Measurements from ENCODE around the gene CD276.
"Not testable (repeated sequence)": the region's sequence is repeated elsewhere in the genome, so short reads cannot be mapped to it uniquely, and the experiment has no call there.

Gene CD276

DNA sequence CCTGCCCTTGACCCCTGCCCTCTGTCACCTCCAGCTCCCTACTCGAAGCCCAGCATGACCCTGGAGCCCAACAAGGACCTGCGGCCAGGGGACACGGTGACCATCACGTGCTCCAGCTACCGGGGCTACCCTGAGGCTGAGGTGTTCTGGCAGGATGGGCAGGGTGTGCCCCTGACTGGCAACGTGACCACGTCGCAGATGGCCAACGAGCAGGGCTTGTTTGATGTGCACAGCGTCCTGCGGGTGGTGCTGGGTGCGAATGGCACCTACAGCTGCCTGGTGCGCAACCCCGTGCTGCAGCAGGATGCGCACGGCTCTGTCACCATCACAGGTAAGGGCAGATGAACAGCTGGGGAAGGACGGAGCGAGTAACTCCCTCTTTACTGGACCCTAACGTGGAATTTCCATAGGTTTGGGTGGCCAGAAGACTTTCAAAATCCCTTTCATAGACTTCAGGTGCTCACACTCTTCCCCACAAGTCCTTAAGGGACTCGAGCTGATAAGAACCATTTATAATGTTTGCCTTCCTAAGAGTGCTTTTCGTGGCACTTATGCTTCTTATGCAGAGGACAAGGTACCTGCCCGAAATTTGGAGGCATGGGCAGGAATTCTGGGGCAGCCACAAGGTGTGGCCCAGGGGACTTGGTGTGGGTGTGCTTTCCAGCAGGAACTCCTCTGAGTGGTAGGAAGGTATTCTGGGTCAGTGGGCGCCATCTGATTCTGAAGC, 20.1 kb downstream of the CD276 start:
- intact Hi-C loops (cut with DNase I) = loop anchor here (10.0 kb wide), 1 partner anchor 70 kb away; the partner anchor contains the start of gene NPTN

GRCh38 chr15:73704869-73705645, 20.9 kb downstream of the CD276 start:
- peak in 41 of 42 donors; percentile 36 to 79 (median 61) for DNase-seq
- intact Hi-C loops (cut with DNase I) = loop anchor here (10.0 kb wide), 1 partner anchor 70 kb away; the partner anchor contains the start of gene NPTN

More for the DNA sequence above, 20.1 kb downstream of the CD276 start:
- not testable (repeated sequence) for DNase-seq

- intact Hi-C loops (cut with DNase I) = loop anchor here (10.0 kb wide), 1 partner anchor 74 kb away; the partner anchor contains the start of gene NPTN
- DNase-seq = no peak
These were observed 24.5 kb downstream of the CD276 start for GRCh38 chr15:73708691-73709090.

DNA sequence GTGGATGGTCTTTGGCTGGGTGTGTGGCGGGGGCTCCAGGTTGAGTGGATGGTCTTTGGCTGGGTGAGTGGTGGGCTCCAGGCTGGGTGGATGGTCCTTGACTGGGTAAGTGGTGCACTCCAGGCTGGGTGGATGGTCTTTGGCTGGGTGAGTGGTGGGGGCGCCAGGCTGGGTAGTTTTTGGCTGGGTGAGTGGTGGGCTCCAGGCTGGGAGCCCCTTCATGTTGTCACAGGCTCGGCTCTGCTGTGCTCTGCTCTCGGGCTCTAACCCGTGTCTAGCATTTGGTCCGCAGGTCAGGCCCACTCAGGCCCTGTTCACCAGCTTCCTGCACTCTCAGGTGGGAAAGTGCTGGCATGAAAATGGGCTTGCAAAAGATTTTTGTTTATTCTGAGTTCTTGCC, 25.1 kb downstream of the CD276 start:
- intact Hi-C loops (cut with DNase I) = loop anchor here (10.0 kb wide), 1 partner anchor 74 kb away; the partner anchor contains the start of gene NPTN
- no peak for DNase-seq

DNA sequence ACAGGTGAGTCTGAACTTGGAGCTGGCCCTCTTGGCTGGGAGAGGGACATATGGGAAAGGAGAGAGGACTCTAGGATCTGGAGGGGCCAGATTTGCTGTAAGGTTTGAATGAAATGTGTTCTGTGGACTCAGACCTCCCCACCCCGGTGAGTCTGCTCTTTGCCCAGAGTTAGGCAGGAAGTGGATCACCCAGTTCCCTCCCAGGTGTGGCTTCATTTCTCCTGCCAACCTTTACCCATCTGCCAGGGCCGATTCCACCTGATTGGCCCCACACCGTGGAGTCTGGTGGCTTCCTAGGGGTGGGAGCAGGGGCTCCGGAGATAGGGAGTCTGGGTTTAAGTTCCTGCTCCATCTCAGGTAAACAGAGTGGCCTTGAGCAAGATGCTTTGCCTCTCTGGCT, 25.5 kb downstream of the CD276 start:
- intact Hi-C loops (cut with DNase I) = loop anchor here (10.0 kb wide), 1 partner anchor 75 kb away; the partner anchor contains the start of gene NPTN
- DNase-seq = no peak

DNA sequence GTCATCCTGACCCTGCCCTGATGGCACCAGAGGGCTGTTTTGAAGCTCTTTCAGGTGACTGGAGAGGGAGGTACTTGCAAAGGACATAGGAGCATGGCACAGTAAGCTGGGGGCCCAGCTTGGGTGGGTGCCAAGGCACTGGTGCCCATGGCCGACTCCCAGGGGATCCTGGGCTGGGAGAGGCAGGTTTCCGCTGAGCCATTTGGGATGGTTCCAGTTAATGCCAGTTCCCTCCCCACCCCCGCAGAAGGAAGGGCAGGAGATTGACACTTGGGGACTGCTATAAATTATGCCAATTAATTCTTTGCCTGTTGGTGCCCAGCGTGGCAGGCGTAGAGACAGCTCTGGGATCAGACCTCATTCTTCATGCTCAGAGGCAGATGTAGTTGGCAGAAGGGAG, 26.1 kb downstream of the CD276 start:
- no peak for DNase-seq
- intact Hi-C loops (cut with DNase I) = no loop called here

GRCh38 chr15:73711526-73711925, 27.3 kb downstream of the CD276 start:
- no peak for DNase-seq
- intact Hi-C loops (cut with DNase I) = no loop called here

DNA sequence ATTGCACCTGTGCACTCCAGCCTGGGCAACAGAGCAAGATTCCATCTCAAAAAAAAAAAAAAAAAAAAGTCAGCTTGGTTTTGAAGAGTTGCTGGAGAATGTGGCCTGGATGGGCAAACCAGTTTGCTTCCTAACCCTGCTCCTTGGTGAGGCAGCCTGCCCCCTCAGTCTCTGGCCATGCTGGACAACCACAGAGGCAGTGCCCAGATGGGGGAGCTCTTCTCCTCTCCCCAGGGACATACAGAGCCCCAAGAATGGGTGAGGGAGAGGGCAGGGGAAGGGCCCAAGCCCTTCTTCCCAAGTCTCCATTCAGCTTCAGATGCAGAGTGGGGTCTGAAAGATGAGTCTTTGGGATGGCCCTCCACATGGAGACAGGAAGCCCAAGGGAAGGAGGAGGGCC, 27.9 kb downstream of the CD276 start:
- intact Hi-C loops (cut with DNase I) = no loop called here

GRCh38 chr15:73714695-73715301, 30.6 kb downstream of the CD276 start:
- no peak for DNase-seq
- intact Hi-C loops (cut with DNase I) = no loop called here

More for the DNA sequence above, 27.9 kb downstream of the CD276 start:
- peak in 17 of 42 donors; percentile 7 to 47 (median 27) for DNase-seq

DNA sequence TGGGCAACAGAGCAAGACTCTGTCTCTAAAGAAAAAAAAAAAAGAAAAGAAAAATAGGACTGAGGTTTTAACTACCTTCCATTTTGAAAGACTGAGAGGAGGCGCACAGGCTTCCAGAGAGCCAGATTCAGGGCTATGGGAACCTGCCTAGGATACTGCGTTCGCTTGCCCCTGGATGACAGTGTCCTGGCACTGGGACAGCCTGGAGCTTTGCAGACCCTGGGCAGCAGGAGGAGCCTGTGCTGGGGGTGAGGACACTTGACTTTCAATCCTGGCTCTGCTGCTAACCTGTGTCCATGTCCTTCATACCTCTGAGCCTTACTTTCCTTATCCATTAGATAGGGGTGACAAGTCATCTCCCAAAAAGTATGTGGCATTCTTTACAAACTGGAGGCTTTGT, 31.2 kb downstream of the CD276 start:
- DNase-seq = no peak
- intact Hi-C loops (cut with DNase I) = no loop called here

- intact Hi-C loops (cut with DNase I) = no loop called here
- DNase-seq = no peak
These were observed 32.2 kb downstream of the CD276 start for GRCh38 chr15:73716417-73716816.

GRCh38 chr15:73717206-73717605, 33.0 kb downstream of the CD276 start:
- no peak for DNase-seq
- intact Hi-C loops (cut with DNase I) = no loop called here

DNA sequence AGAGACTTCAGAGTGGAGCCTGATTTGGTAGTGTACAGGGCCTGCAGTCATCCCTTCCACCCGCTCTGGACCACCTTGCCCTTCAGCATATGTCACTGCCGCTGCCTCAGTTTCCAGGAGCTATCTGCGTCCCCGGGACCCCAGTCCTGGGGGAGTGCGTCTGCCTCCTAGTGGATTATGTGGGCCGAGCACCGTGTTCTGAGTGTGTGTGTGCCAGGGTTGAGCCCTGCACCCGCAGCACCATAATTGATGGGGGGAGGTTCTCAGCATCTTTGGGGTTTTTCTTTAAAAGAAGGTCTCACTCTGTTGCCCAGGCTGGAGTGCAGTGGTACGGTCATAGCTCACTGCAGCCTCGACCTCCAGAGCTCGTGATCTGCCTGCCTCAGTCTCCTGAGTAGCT, 33.6 kb downstream of the CD276 start:
- DNase-seq = no peak
- intact Hi-C loops (cut with DNase I) = no loop called here

DNA sequence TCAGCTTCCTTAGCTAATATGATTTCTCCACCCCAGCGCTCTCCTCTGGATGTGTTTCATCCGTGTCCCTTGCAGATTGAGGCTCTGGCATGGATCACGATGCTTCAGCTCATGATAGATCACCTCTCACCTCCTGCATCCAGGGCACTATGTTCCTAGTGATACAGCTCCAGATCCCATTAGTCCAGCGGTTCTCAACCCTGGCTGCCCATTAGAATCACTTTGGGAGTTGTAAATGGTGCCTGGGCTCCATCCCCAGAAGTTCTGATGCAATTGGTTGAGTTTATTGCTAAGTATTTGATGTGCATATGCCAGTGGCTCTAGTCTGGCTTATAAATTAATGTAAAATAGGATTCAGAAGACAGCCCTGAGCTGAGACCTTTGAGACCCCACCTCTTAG, 34.5 kb downstream of the CD276 start:
- intact Hi-C loops (cut with DNase I) = no loop called here

GRCh38 chr15:73722425-73722824, 38.2 kb downstream of the CD276 start:
- no peak for DNase-seq
- intact Hi-C loops (cut with DNase I) = no loop called here

More for the DNA sequence above, 34.5 kb downstream of the CD276 start:
- DNase-seq = no peak

GRCh38 chr15:73723191-73723590, 39.0 kb downstream of the CD276 start:
- DNase-seq = no peak
- intact Hi-C loops (cut with DNase I) = no loop called here

DNA sequence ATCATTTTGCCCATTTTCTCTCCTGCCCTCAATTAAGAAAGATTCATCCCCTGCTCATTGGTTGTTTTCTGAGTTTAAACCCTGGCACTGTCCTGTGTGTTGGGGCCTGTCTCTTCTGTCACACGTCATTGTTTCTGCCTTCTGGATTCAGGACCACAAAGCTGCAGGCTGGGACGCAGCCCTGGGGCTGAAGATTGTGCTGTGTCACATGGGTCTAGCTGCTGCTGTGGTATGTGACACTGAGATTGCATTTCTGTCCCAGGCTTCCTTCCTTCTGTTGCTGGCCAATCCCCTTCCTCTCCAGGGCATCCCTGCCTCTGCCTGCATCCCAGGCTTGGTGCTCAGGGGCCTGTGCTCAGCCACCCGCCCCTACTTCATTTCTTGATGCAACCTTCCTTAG, 40.0 kb downstream of the CD276 start:
- intact Hi-C loops (cut with DNase I) = no loop called here
- no peak for DNase-seq

GRCh38 chr15:73727330-73727976, 43.3 kb downstream of the CD276 start:
- no peak for DNase-seq
- intact Hi-C loops (cut with DNase I) = no loop called here

DNA sequence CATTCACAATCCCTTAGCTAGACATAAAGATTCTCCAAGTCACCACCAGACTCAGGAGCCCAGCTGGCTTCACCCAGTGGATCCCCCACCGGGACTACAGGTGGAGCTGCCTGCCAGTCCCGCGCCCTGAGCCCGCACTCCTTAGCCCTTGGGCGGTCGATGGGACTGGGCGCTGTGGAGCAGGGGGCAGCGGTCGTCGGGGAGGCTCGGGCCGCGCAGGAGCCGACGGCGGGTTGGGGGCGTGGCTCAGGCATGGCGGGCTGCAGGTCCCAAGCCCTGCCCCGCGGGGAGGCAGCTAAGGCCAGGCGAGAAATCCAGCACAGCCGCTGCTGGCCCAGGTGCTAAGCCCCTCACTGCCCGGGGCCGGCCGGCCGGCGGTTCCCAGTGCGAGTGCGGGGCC, 47.9 kb downstream of the CD276 start:
- DNase-seq; intact Hi-C loops (cut with DNase I): not testable (repeated sequence)

Measured in head of caudate nucleus (tissue), 42 donors.